K562 (cell line): ENCODE data around the gene EML2.
A peak's percentile ranks its signal among the peaks of the same experiment; 100 is the strongest.

Source experiments
- ARID1B ChIP-seq: fragments of 450-650 bp; IDR thresholded peaks from 2 replicates; pipeline ENCODE4 v1.6.1; 2016; ENCODE audit warnings: antibody characterized with exemption, mild to moderate bottlenecking, inconsistent platforms
- CTCF ChIP-seq, 3 experiments: IDR thresholded peaks in 2 of 3; conservative IDR thresholded peaks in 1 of 3; 2 replicates each; pipeline ENCODE4 v1.5.1; 2011 to 2012; ENCODE audit warnings: low read length in 3 of 3, mild to moderate bottlenecking in 3 of 3, control low read depth in 2 of 3, improper control_type of control experiment in 1 of 3, inconsistent platforms in 1 of 3, low read depth in 1 of 3, mixed read lengths in 1 of 3, moderate library complexity in 1 of 3; ENCODE audit not compliant: insufficient read depth in 2 of 3
- GTF2A2 ChIP-seq: IDR thresholded peaks from 2 replicates; pipeline ENCODE4 v1.6.1; 2016; ENCODE audit warnings: mild to moderate bottlenecking, missing genetic modification characterization, missing compliant biosample characterization
- MAX ChIP-seq: sonication (generic); formaldehyde crosslinking; IDR thresholded peaks from 2 replicates; pipeline ENCODE4 v1.9.0; 2022; ENCODE audit warnings: mild to moderate bottlenecking, missing genetic modification reagents
- PATZ1 ChIP-seq: fragments of 250-450 bp; sonication (Bioruptor Pico); IDR thresholded peaks from 2 replicates; pipeline ENCODE4 v1.5.0; 2020; ENCODE audit warnings: mild to moderate bottlenecking, borderline replicate concordance
- PREB ChIP-seq: sonication (generic); formaldehyde crosslinking; IDR thresholded peaks from 2 replicates; pipeline ENCODE4 v1.8.1; 2023; ENCODE audit warnings: mild to moderate bottlenecking, missing genetic modification reagents
- RFX5 ChIP-seq: IDR thresholded peaks from 2 replicates; pipeline ENCODE4 v1.6.1; 2011; ENCODE audit warnings: low read depth, mild to moderate bottlenecking, improper control_type of control experiment, low read length

GRCh38 chr19:45584332-45585157, 54.7 kb downstream of the EML2 start, which contains the start of gene OPA3:
- peak in 1 of 3 experiments; percentile 2; a peak in 1 of 6 replicates for TF ChIP-seq CTCF (IDR thresholded peaks at IDR 0.05 in 2 of 3, conservative IDR thresholded peaks at IDR 0.05 in 1 of 3; ENCODE audit: insufficient read depth in 2 of 3, low read depth in 1 of 3, low read length in 3 of 3)
- peak; percentile 37; the same call in 1 of the 2 replicates for TF ChIP-seq RFX5
- TF ChIP-seq PREB (CRISPR knock-in tag): no peak
- no peak for TF ChIP-seq GTF2A2 (tag)
- TF ChIP-seq ARID1B: no peak
- no peak for TF ChIP-seq PATZ1
- TF ChIP-seq MAX (CRISPR knock-in tag): peak; percentile 90
